ENCODE results near the gene UST. TPM values are rescaled to one million over a fixed set of nuclear protein-coding genes. Genes with fewer than 3 reads are reported as not detected.

UST gene
- polyA plus RNA-seq, 1 experiment: 21.4 TPM

GRCh38 chr6:148771212-148771601 lies 24.4 kb downstream of the UST start:
- Histone ChIP-seq H3K27ac (ENCODE audit: low read depth, low read length) (no peak overlapping the region), H3K9me3 (ENCODE audit: control insufficient read depth, insufficient read depth, low read length) (no peaks in the 10 kb centered on the region), H3K4me3 (ENCODE audit: low read depth, low read length) (no peak overlapping the region), H3K27me3 (ENCODE audit: control insufficient read depth, insufficient read depth, low read length) (no peaks in the 10 kb centered on the region)
- no peak for TF ChIP-seq CTCF (IDR thresholded peaks at IDR 0.05; ENCODE audit: low read depth, low read length)
- POLR2A ChIA-PET: no interaction called here
- no peak for DNase-seq (ENCODE audit: low read depth, low spot score)
- CTCF ChIA-PET: interaction anchor here (1.3 to 1.5 kb wide), 2 partner anchors 193 to 211 kb away, joined by 3 to 6 read pairs; no protein-coding TSS in a partner anchor

GRCh38 chr6:148771896-148772554 lies 25.2 kb downstream of the UST start:
- TF ChIP-seq CTCF (IDR thresholded peaks at IDR 0.05; ENCODE audit: low read depth, low read length): no peak
- ChIA-PET CTCF (interaction anchor here (1.3 to 1.5 kb wide), 2 partner anchors 194 to 212 kb away, joined by 3 to 6 read pairs; no protein-coding TSS in a partner anchor), POLR2A (no interaction called here)
- Histone ChIP-seq H3K9me3 (ENCODE audit: control insufficient read depth, insufficient read depth, low read length) (no peaks in the 10 kb centered on the region), H3K27ac (ENCODE audit: low read depth, low read length) (no peak overlapping the region), H3K27me3 (ENCODE audit: control insufficient read depth, insufficient read depth, low read length) (no peaks in the 10 kb centered on the region), H3K4me3 (ENCODE audit: low read depth, low read length) (no peak overlapping the region)
- no peak for DNase-seq (ENCODE audit: low read depth, low spot score)

GRCh38 chr6:148775161-148775560 lies 28.3 kb downstream of the UST start:
- Histone ChIP-seq H3K27me3 (ENCODE audit: control insufficient read depth, insufficient read depth, low read length) (no peaks in the 10 kb centered on the region), H3K4me3 (ENCODE audit: low read depth, low read length) (no peak overlapping the region), H3K27ac (ENCODE audit: low read depth, low read length) (no peak overlapping the region), H3K9me3 (ENCODE audit: control insufficient read depth, insufficient read depth, low read length) (no peaks in the 10 kb centered on the region)
- TF ChIP-seq CTCF (IDR thresholded peaks at IDR 0.05; ENCODE audit: low read depth, low read length): no peak
- CTCF ChIA-PET: interaction anchor here (0.6 to 1.8 kb wide), 2 partner anchors 104 to 197 kb away, joined by 3 to 7 read pairs; no protein-coding TSS in a partner anchor
- POLR2A ChIA-PET: interaction anchor here (0.7 kb wide), 1 partner anchor 251 kb away, joined by 3 read pairs; no protein-coding TSS in a partner anchor
- no peak for DNase-seq (ENCODE audit: low read depth, low spot score)

- Histone ChIP-seq H3K9me3 (ENCODE audit: control insufficient read depth, insufficient read depth, low read length) (no peaks in the 10 kb centered on the region), H3K4me3 (ENCODE audit: low read depth, low read length) (peak overlapping the region; percentile 31), H3K27ac (ENCODE audit: low read depth, low read length) (peak overlapping the region; percentile 71), H3K27me3 (ENCODE audit: control insufficient read depth, insufficient read depth, low read length) (no peaks in the 10 kb centered on the region)
- TF ChIP-seq CTCF (IDR thresholded peaks at IDR 0.05; ENCODE audit: low read depth, low read length): no peak
- POLR2A ChIA-PET: interaction anchor here (0.6 to 2.2 kb wide), 3 partner anchors 16 to 81 kb away, joined by 3 to 6 read pairs (median 3); no protein-coding TSS in a partner anchor
- DNase-seq (ENCODE audit: low read depth, low spot score): peak; percentile 39
- CTCF ChIA-PET: interaction anchor here (0.6 to 1.8 kb wide), 3 partner anchors 193 to 715 kb away, joined by 3 to 7 read pairs (median 5); no protein-coding TSS in a partner anchor
These were observed 29.8 kb downstream of the UST start for GRCh38 chr6:148776321-148777308.

All from AG04450 (cell line).